GM06990 (cell line): ENCODE measurements around the gene GUSB.
A peak's percentile ranks its signal among the peaks of the same experiment; 100 is the strongest.

ENCODE experiments used
- DNase-seq: peaks from one replicate; pipeline ENCODE4 v3.0.0-alpha.2; 2011; ENCODE audit not compliant: insufficient read length; ENCODE audit errors: extremely low read depth
- H3K27me3 ChIP-seq: replicated peaks from 2 replicates; pipeline ENCODE4 v1.6.0; 2011; ENCODE audit warnings: low read length; ENCODE audit not compliant: control insufficient read depth, insufficient read depth
- H3K36me3 ChIP-seq: 2 replicates; pipeline ENCODE4 v1.5.1; 2011; ENCODE audit warnings: low read length; ENCODE audit not compliant: control insufficient read depth, insufficient read depth
- H3K4me3 ChIP-seq: replicated peaks from 2 replicates; pipeline ENCODE4 v1.5.1; 2011; ENCODE audit warnings: low read depth, mild to moderate bottlenecking, control low read depth, low read length
- CTCF ChIP-seq: IDR thresholded peaks from 2 replicates; pipeline ENCODE4 v1.5.1; 2011; ENCODE audit warnings: low read length, control low read depth, mild to moderate bottlenecking, inconsistent platforms; ENCODE audit not compliant: insufficient read depth, poor library complexity, severe bottlenecking

Gene GUSB

DNA sequence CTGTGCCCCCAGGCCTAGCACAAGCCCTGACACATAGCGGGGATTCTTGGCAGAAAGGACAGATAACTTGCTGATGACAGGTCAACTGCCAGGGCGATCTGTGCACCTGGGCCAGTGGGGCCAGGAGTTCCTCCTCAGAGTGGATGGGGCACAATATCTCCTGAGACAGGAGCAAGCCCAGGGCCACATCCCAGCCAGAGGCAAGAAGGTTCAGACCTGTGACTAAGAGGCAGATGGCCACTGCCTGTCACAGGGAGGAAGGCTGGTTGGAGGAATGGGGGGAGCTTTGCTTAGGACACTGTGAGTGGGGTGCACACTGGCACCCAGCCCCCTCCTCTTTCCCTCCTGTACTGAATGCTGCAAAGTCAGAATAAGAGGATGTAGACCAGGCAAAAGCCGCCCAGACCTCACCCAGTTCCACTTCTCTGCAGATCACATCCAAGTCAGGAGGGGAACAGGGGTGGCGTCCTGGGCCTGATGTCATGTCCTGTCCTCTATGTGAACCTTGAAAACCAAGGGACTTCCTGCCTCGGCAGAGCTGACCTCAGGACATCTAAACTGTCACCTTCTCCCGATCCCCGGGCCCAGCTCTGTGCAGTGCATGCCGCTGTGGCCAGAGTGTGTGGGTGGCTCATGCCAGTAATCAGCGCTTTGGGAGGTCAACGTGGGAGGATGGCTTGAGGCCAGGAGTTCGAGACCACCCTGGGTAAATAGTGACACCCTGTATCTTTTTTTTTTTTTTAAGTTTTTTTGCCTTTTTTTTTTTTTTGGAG is 1.3 kb downstream of the GUSB start:
- Histone ChIP-seq H3K36me3 (peaks cover 5% of the 10 kb centered on the region), H3K27me3 (no peaks in the 10 kb centered on the region), H3K4me3 (peak overlapping the region; percentile 85)
- DNase-seq = peak; percentile 79
- no peak for TF ChIP-seq CTCF

- no peak for TF ChIP-seq CTCF
- peaks cover 7% of the 10 kb centered on the region for H3K36me3 ChIP-seq
- H3K27me3 ChIP-seq = no peaks in the 10 kb centered on the region
- H3K4me3 ChIP-seq = no peak overlapping the region
- no peak for DNase-seq
Measured at GRCh38 chr7:65979583-65980477, 2.2 kb downstream of the GUSB start.

DNA sequence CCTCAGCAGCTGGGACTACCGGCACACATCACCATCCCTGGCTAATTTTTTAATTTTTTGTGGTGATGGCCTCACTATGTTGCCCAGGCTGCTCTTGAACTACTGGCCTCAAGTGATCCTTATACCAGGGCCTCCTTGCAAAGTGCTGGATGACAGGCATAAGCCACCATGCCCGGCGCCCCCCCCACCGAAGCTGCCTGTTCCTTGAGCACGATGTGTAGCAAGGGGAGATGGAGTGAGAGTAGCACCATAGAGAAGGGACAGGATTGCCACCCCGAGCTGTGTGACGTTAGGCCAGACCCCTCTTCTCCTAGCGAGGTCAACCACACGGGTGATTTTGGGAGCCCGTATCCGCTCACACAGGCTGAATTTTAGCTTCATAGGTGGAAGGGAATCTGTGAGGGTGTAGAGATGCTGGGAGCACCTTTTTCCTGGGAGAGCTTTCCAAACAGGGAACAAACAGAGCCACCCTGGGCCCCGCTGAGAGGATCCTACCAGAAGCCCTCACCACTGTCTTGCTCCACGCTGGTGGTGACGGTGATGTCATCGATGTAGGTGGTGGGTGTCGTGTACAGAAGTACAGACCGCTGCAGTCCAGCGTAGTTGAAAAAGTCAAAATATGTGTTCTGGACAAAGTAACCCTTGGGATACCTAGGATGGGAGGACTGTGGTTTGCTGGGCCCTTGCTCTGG is 3.0 kb downstream of the GUSB start:
- no peak for TF ChIP-seq CTCF
- Histone ChIP-seq H3K4me3 (no peak overlapping the region), H3K27me3 (no peaks in the 10 kb centered on the region), H3K36me3 (peaks cover 13% of the 10 kb centered on the region)
- no peak for DNase-seq

DNA sequence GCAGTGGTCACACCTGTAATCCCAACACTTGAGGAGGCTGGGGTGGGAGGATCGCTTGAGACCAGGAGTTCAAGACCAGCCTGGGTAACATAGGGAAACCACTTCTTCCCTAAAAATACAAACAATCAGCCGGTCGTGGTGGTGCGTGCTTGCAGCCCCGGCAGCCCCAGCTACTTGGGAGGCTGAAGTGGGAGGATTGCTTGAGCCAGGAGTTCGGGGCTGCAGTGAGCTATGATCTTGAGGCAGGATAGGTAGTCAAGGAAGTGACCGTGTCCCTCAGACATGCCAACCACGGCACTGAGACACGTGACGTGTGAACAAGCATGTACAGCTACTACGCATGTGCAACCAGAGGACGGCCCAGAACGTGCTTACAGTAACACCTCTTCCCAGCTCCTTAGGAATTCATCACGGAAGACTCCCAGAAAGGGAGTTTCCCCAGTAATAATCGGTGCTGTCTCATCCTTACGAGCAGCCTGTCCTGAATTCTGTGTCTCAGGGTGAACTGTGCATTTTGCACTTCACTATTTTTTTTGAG is 5.3 kb downstream of the GUSB start:
- Histone ChIP-seq H3K27me3 (no peaks in the 10 kb centered on the region), H3K4me3 (no peak overlapping the region), H3K36me3 (peaks cover 19% of the 10 kb centered on the region)
- no peak for DNase-seq
- no peak for TF ChIP-seq CTCF

DNA sequence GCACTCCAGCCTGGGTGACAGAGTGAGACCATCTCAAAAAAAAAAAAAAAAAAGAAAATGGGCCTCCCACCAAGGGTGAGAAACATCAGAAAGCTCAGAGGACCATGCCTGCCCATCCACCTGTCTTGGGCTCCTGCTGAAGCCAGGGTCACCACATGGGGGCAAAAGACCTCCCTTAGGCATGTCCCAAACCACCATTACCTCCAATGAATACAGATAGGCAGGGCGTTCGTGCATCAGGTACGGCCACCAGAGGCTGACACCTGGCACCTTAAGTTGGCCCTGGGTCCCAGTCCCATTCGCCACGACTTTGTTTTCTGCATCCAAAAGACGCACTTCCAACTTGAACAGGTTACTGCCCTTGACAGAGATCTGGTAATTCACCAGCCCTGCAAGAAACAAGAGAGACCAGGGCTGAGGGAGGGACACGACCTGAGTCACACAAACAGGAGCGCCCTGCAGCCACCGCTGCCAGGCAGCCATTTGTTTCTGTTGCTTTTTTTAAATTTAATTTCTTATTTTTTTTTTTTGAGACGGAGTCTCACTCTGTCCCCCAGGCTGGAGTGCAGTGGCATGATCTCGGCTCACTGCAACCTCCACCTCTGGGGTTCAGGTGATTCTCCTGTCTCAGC is 6.1 kb downstream of the GUSB start:
- H3K36me3 ChIP-seq = peaks cover 22% of the 10 kb centered on the region
- TF ChIP-seq CTCF = no peak
- H3K4me3 ChIP-seq = no peak overlapping the region
- DNase-seq = no peak
- H3K27me3 ChIP-seq = no peaks in the 10 kb centered on the region
